GM12865 (cell line): ENCODE measurements around the gene MOCS3.

Experiments used
- DNase-seq: peaks from one replicate; pipeline ENCODE4 v3.0.0; 2010; ENCODE audit warnings: low read depth
- H3K4me3 ChIP-seq: 2 replicates; pipeline ENCODE4 v1.5.1; 2011; ENCODE audit warnings: mild to moderate bottlenecking, low read depth, low read length, control low read depth
- TF ChIP-seq, protein P1 (sequence below): IDR thresholded peaks from 2 replicates; pipeline ENCODE4 v1.5.1; 2011; ENCODE audit warnings: low read length, control low read depth, low read depth, inconsistent platforms; ENCODE audit not compliant: insufficient read depth; ENCODE audit errors: missing control alignments

Gene MOCS3

DNA sequence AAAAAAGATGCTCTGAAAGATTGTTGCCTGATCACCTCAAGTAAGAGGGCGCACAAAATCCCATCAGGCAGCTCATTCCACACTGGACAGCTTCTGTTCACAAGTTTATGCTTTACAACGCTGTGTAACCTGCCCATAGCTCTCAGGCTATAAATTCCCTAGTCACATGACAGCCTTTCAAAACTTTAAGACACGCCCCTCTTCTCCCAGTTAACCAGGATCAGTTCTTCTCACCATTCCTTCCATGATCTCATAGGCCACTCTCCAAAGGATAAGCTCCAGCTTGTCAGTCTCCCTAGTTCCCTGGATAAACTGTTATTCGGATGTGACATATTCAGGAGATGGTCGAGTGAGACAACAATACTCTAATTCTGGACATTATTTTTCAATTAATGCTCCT, 42.4 kb upstream of the MOCS3 start:
- no peak for DNase-seq
- TF ChIP-seq, protein P1, sequence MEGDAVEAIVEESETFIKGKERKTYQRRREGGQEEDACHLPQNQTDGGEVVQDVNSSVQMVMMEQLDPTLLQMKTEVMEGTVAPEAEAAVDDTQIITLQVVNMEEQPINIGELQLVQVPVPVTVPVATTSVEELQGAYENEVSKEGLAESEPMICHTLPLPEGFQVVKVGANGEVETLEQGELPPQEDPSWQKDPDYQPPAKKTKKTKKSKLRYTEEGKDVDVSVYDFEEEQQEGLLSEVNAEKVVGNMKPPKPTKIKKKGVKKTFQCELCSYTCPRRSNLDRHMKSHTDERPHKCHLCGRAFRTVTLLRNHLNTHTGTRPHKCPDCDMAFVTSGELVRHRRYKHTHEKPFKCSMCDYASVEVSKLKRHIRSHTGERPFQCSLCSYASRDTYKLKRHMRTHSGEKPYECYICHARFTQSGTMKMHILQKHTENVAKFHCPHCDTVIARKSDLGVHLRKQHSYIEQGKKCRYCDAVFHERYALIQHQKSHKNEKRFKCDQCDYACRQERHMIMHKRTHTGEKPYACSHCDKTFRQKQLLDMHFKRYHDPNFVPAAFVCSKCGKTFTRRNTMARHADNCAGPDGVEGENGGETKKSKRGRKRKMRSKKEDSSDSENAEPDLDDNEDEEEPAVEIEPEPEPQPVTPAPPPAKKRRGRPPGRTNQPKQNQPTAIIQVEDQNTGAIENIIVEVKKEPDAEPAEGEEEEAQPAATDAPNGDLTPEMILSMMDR: no peak
- no peak overlapping the region for H3K4me3 ChIP-seq

DNA sequence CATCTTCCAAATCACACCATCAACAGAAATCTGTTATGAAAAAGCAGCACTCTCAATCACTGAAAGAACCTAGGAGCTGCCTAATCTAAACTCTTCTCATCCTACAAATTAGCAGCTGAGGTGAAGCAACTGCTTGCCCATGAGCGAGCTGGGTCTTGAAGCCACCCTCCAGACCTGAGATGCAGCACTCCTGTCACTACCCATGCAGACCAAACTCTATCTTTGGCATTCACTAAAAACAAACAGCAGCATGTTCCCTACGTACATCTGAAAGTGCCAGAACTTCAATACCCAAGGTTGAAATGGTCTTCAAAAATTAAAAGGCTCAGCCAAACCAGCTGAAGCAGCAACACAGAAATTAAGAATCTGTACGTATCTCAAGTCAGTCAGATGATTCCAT, 41.7 kb upstream of the MOCS3 start:
- no peak overlapping the region for H3K4me3 ChIP-seq
- DNase-seq: no peak
- TF ChIP-seq, protein P1: no peak

DNA sequence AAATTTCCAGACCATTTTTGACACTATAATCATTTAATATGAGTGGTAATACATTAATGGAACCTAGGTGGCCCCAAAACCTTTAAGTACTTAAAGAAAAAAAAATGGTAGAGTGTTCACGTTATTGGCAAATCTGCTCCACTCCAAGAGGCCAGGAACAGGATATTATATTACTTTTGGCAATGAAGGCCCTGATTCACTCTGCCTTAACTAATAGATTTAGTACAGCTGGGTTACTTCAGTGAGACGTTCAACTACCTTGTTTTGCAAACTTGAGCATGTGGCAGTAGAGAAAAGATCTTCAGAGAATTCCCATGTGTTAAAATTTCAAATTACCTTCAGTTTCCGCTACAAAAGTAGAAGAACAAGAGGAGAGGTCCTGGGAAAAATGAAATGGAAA, 40.2 kb upstream of the MOCS3 start:
- no peak for DNase-seq
- no peak overlapping the region for H3K4me3 ChIP-seq
- TF ChIP-seq, protein P1: no peak

DNA sequence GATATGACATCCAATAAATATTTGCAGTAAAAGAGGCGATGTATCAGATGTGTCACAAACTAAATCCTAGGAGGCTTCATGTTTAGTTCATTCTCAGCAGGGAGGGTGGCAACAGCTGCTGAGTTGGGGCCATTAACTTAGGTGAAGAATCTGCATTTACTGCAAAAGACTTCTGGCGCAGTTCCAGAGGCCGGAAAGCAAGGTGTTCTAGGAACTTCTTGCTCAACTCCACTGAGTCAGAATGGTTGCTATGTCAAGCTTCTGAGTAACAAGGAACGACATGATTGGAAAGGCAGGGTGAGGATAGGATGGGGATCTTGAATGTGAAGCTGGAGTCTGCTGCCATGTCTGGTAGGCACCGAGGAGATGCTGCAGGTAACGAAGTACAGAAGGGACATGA, 39.1 kb upstream of the MOCS3 start:
- TF ChIP-seq, protein P1: no peak

DNA sequence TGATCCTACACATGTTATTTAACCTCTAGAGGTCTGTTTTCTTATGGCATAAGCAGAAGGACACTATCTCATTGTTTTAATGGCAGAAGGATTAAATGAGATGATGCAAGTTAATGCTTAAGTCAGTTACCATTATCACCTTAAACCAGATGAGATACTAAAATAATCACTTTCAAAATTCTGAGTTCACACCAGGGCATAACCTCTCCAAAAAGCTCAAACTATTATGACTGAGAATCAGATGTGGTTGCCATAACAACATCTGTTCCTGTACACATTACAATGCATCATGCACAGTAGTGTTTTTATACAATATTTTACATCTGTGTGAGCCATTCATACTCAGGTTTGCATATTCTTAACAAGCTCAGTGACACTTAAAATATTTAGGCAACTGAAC, 37.6 kb upstream of the MOCS3 start:
- TF ChIP-seq, protein P1: no peak
- no peak for DNase-seq
- H3K4me3 ChIP-seq: no peak overlapping the region

More for the DNA sequence above, 39.1 kb upstream of the MOCS3 start:
- no peak overlapping the region for H3K4me3 ChIP-seq
- DNase-seq: no peak

DNA sequence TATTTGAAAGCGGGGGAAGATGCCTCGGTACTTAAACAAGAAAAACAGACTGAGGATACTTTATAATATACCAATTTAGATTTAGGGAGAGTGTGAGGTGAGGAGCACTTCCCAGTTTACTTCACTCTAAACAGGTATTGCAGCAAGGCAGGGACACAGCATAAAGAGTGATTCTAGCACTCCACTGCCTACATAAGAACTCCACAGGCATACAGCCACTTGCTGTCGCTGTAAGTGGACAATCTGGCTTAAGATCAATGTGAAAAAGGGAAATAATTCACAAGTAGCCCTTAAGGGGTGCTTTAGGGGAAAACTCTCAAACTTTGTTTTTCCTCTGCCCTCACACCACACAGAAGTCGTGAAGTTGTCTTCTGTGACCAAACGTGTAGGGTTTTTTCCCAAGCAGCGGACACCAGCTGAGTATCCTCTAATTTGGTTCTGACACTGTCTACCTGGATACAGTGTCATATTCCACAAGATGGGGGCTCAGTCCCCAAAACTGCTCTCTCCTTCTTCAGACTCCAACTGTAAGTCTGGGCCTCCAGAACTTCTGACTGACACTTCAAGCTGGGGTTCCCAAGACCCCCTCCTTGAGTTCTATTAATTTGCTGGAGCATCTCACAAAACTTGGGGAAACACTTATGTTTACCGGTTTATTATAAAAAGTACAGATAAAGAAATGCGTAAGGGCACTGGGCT, 36.7 kb upstream of the MOCS3 start:
- TF ChIP-seq, protein P1: no peak
- H3K4me3 ChIP-seq: no peak overlapping the region
- no peak for DNase-seq
